WI38 (cell line): ENCODE measurements around the gene REV3L.

ENCODE experiments used
- H3K4me3 ChIP-seq: 2 replicates; pipeline ENCODE4 v1.5.1; 2011; ENCODE audit warnings: low read depth, mild to moderate bottlenecking, control low read depth, low read length
- TF ChIP-seq, protein P1 (sequence below): IDR thresholded peaks from 2 replicates; pipeline ENCODE4 v1.5.1; 2012; ENCODE audit warnings: low read depth, mild to moderate bottlenecking, control low read depth, low read length

REV3L gene

GRCh38 chr6:111410371-111410770, 72.6 kb downstream of the REV3L start:
- TF ChIP-seq, protein P1, sequence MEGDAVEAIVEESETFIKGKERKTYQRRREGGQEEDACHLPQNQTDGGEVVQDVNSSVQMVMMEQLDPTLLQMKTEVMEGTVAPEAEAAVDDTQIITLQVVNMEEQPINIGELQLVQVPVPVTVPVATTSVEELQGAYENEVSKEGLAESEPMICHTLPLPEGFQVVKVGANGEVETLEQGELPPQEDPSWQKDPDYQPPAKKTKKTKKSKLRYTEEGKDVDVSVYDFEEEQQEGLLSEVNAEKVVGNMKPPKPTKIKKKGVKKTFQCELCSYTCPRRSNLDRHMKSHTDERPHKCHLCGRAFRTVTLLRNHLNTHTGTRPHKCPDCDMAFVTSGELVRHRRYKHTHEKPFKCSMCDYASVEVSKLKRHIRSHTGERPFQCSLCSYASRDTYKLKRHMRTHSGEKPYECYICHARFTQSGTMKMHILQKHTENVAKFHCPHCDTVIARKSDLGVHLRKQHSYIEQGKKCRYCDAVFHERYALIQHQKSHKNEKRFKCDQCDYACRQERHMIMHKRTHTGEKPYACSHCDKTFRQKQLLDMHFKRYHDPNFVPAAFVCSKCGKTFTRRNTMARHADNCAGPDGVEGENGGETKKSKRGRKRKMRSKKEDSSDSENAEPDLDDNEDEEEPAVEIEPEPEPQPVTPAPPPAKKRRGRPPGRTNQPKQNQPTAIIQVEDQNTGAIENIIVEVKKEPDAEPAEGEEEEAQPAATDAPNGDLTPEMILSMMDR = no peak
- no peak overlapping the region for H3K4me3 ChIP-seq

DNA sequence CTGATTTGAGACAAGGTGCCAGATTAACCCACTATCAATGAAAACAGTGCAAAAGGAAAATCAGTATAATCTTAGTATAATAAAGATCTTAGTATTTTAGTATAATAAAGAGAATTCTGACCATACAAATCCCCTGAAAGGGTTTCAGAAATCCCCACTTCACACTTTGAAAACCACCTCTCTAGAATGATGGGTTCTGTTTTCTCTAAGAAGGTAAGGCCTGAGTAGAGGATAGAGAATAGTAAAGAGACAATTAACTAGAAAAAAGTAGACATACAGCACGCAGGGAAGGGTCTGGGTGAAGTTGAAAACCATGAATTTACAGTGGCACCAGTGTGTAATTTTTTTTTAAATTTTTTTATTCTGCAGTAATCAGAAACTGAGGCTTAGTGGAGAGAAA, 73.6 kb downstream of the REV3L start:
- TF ChIP-seq, protein P1 = no peak
- no peak overlapping the region for H3K4me3 ChIP-seq

GRCh38 chr6:111407686-111408085, 75.3 kb downstream of the REV3L start:
- no peak overlapping the region for H3K4me3 ChIP-seq
- TF ChIP-seq, protein P1 = no peak

DNA sequence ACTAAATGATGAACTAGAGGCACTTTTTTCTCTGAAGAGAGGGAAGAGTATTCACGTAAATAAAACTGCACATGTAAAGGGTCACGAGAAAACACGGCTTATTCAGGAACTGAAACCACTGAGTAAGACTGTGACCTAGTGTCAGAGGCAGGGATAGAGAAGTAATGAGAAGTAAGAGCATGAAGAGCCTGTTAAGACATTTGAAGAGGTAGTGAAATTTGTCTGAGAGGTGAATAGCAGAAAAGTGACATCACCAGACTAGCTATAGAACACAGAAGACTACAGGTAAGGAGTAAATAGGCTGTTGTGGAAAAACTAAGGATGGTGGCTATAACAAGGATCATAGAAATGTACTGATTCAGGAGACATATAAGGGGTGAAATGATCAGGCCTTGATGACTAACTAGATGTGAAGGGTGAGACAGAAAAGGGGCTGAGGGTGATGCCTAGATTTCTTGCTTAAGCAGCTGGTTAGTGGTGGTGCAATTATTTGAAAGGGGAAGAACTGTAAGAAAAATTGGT, 76.8 kb downstream of the REV3L start:
- TF ChIP-seq, protein P1 = no peak
- no peak overlapping the region for H3K4me3 ChIP-seq

- TF ChIP-seq, protein P1 = no peak
- no peak overlapping the region for H3K4me3 ChIP-seq
Measured at GRCh38 chr6:111403388-111403787, 79.6 kb downstream of the REV3L start.

DNA sequence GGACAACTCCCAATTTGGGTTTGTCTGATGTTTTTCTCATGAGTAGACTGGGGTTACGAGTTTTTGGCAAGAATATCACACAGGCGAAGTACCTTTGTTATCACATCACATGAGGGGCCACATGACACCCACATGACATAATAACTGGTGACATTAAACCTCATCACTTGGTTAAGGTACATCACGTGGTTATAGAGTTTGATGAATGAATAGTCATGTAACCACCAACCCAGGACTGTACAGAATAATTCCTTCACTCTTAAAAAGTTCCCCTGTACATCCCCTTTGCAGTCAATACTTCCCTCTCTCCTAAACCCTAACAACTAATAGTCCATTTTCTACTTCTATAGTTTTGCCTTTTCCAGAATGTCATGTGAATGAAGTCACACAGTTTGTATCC, 83.4 kb downstream of the REV3L start:
- TF ChIP-seq, protein P1 = no peak
- no peak overlapping the region for H3K4me3 ChIP-seq

DNA sequence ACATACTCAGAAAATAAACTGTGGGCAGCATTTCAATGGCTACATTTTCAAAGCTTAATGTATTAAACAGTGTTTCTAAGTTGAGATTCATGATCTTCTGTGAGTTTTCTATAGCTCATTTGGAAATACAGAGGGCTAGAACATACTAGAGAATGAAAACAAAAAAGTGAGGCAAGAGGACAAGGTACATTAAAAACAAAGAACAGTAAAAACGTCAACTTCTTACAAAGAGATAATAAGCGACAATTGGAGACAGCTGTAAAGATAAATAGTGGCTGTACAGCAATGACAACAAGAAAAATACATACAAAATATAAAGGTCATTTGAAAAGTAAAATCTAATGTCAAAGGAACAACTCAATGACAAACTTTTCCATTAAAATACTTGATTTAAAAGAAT, 94.3 kb downstream of the REV3L start:
- no peak overlapping the region for H3K4me3 ChIP-seq

More for the DNA sequence above, 94.3 kb downstream of the REV3L start:
- TF ChIP-seq, protein P1 = no peak
